ENCODE results near the gene ERBIN.

- TF ChIP-seq, protein P1, sequence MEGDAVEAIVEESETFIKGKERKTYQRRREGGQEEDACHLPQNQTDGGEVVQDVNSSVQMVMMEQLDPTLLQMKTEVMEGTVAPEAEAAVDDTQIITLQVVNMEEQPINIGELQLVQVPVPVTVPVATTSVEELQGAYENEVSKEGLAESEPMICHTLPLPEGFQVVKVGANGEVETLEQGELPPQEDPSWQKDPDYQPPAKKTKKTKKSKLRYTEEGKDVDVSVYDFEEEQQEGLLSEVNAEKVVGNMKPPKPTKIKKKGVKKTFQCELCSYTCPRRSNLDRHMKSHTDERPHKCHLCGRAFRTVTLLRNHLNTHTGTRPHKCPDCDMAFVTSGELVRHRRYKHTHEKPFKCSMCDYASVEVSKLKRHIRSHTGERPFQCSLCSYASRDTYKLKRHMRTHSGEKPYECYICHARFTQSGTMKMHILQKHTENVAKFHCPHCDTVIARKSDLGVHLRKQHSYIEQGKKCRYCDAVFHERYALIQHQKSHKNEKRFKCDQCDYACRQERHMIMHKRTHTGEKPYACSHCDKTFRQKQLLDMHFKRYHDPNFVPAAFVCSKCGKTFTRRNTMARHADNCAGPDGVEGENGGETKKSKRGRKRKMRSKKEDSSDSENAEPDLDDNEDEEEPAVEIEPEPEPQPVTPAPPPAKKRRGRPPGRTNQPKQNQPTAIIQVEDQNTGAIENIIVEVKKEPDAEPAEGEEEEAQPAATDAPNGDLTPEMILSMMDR (IDR thresholded peaks at IDR 0.05; ENCODE audit: low read length), result no peak
- TF ChIP-seq EZH2 (IDR thresholded peaks at IDR 0.05; ENCODE audit: borderline replicate concordance, low read length), result no peak
These were observed 1.9 kb upstream of the ERBIN start for GRCh38 chr5:65924366-65925043.

Measured in OCI-LY1 (cell line).